ENCODE results near the gene BAG3. TPM values are rescaled to one million over a fixed set of nuclear protein-coding genes. Genes with fewer than 3 reads are reported as not detected.

BAG3 gene
- 12.9 and 17.0 TPM in 2 replicates for total RNA-seq

DNA sequence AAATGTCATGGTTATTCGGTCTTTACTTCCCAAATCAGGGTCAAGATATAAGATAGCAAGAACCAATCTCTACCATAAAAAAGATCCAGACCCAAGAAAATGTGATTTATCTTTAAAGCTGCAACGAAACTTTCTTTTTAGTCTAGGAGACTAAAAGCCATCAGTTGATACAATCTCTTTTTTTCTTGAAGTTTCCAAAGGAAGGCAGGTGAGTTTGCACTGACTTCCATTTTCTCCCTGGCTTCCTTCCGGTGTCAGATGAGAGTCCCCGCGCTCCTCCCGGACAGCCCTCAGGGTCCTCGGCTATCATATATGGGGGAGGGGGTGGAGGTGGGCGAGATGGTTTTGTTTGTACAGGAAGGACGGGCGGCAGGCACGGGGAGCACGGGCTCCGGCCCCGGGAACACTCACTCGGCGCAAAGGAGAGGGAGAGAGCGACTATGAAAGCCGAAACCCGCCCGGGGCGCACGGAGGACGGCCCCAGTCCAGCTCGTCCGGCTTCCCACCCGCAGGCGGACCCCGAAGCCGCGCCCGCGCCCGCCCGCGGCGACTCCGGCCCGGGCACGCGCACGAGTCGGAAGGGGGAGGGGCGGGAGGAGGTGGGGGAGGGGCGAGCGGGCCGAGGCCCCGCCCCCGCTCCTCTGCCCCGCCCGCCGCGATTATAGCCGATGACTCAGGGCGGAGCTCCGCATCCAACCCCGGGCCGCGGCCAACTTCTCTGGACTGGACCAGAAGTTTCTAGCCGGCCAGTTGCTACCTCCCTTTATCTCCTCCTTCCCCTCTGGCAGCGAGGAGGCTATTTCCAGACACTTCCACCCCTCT lies at the start of gene BAG3:
Gene BAG3, plus strand, starts transcription at position 689 of the 822 bp plus-strand sequence. CDS start 296 bp downstream, outside the sequence.

GRCh38 chr10:119725828-119726675 lies 74.9 kb downstream of the BAG3 start, which contains the start of gene INPP5F:
Gene INPP5F (plus strand): TSS chr10:119726050. CDS start chr10:119726263, 213 bp downstream.

Other genes starting within 250 kb of the BAG3 start
- gene RGS10, start 108.7 kb upstream of the BAG3 start, total RNA-seq = 55.7 and 58.5 TPM in 2 replicates
- gene TIAL1, start 54.4 kb upstream of the BAG3 start, total RNA-seq = 29.4 and 54.4 TPM in 2 replicates
- gene INPP5F, start 74.7 kb downstream of the BAG3 start, total RNA-seq = 17.9 and 19.9 TPM in 2 replicates
- 41.7 and 43.1 TPM in 2 replicates for gene MCMBP, start 221.5 kb downstream of the BAG3 start, total RNA-seq
- 27.5 and 35.9 TPM in 2 replicates for gene SEC23IP, start 241.3 kb downstream of the BAG3 start, total RNA-seq